HepG2 (cell line): ENCODE measurements around the gene POLDIP3.

ENCODE experiments used
- ARNT2 ChIP-seq: sonication (generic); formaldehyde crosslinking; IDR thresholded peaks from 2 replicates; pipeline ENCODE4 v1.8.0; 2022; ENCODE audit warnings: mild to moderate bottlenecking, low read depth, missing genetic modification reagents, moderate library complexity
- CTCF ChIP-seq: sonication (generic); formaldehyde crosslinking; IDR thresholded peaks from 2 replicates; pipeline ENCODE4 v1.5.0; 2020; ENCODE audit warnings: mild to moderate bottlenecking, missing genetic modification reagents, moderate library complexity
- GMEB2 ChIP-seq: IDR thresholded peaks from 2 replicates; pipeline ENCODE4 v1.6.1; 2016; ENCODE audit warnings: missing biosample characterization, missing genetic modification reagents, low read depth
- MAFK ChIP-seq, 2 experiments: IDR thresholded peaks in 1 of 2; conservative IDR thresholded peaks in 1 of 2; 2 replicates each; pipeline ENCODE4 v1.6.1; 2011; ENCODE audit warnings: improper control_type of control experiment in 2 of 2, low read length in 2 of 2
- MEIS2 ChIP-seq: sonication (generic); formaldehyde crosslinking; IDR thresholded peaks from 2 replicates; pipeline ENCODE4 v1.9.0; 2021; ENCODE audit warnings: mild to moderate bottlenecking, missing genetic modification reagents
- PHB2 ChIP-seq: fragments of 450-650 bp; IDR thresholded peaks from 2 replicates; pipeline ENCODE4 v1.6.1; 2018; ENCODE audit not compliant: partially characterized antibody
- RAD21 ChIP-seq: fragments of 450-650 bp; formaldehyde crosslinking; IDR thresholded peaks from 2 replicates; pipeline ENCODE4 v1.5.0; 2020; ENCODE audit warnings: mild to moderate bottlenecking
- SMC3 ChIP-seq: IDR thresholded peaks from 2 replicates; pipeline ENCODE4 v1.6.1; 2011; ENCODE audit warnings: low read length, improper control_type of control experiment
- YY1 ChIP-seq: IDR thresholded peaks from 2 replicates; pipeline ENCODE4 v1.6.1; 2011; ENCODE audit warnings: low read length, low read depth, moderate library complexity, mild to moderate bottlenecking; ENCODE audit not compliant: insufficient read depth, insufficient replicate concordance
- ZBTB44 ChIP-seq: sonication (generic); formaldehyde crosslinking; IDR thresholded peaks from 2 replicates; pipeline ENCODE4 v1.4.0; 2020; ENCODE audit warnings: missing genetic modification reagents
- ZHX1 ChIP-seq: sonication (generic); formaldehyde crosslinking; IDR thresholded peaks from 2 replicates; pipeline ENCODE4 v1.8.1; 2022; ENCODE audit warnings: low read depth, mild to moderate bottlenecking, missing genetic modification reagents
- ZNF552 ChIP-seq: sonication (generic); formaldehyde crosslinking; IDR thresholded peaks from 2 replicates; pipeline ENCODE4 v1.9.0; 2022; ENCODE audit warnings: missing genetic modification reagents, mild to moderate bottlenecking, borderline replicate concordance
- ZNF646 ChIP-seq: sonication (generic); formaldehyde crosslinking; IDR thresholded peaks from 2 replicates; pipeline ENCODE4 v1.9.0; 2021; ENCODE audit warnings: mild to moderate bottlenecking, missing genetic modification reagents

- TF ChIP-seq ZBTB44 (no peak), YY1 (no peak), MEIS2 (CRISPR knock-in tag) (no peak), ZNF552 (no peak), RAD21 (CRISPR knock-in tag) (no peak), GMEB2 (CRISPR knock-in tag) (no peak), PHB2 (no peak), MAFK (conservative IDR thresholded peaks at IDR 0.05 in 1 of 2, IDR thresholded peaks at IDR 0.05 in 1 of 2; ENCODE audit: low read length in 2 of 2) (no peak), ZHX1 (no peak), ARNT2 (CRISPR knock-in tag) (no peak), CTCF (CRISPR knock-in tag) (no peak), ZNF646 (CRISPR knock-in tag) (no peak), SMC3 (no peak)
These were observed 67.1 kb downstream of the POLDIP3 start for GRCh38 chr22:42547562-42547961.
